H1 (cell line): Measurements from ENCODE around the gene IQUB. TPM values are rescaled to one million over a fixed set of nuclear protein-coding genes. Genes with fewer than 3 reads are reported as not detected.
A peak's percentile ranks its signal among the peaks of the same experiment; 100 is the strongest.

Experiments used
- ASH2L ChIP-seq: fragments of 200-600, 300-600 bp; sonication (generic); IDR thresholded peaks from one replicate; pipeline ENCODE4 v1.7.1; 2017; ENCODE audit warnings: low read length
- CHD2 ChIP-seq: IDR thresholded peaks from 2 replicates; pipeline ENCODE4 v1.6.1; 2012; ENCODE audit warnings: low read length, improper control_type of control experiment
- CHD7 ChIP-seq: fragments of 300-600 bp; sonication (generic); IDR thresholded peaks from 2 replicates; pipeline ENCODE4 v1.7.1; 2012; ENCODE audit warnings: low read length, moderate library complexity, mild to moderate bottlenecking, inconsistent platforms; ENCODE audit not compliant: insufficient replicate concordance
- EZH2 ChIP-seq: fragments of 200-600 bp; sonication (generic); IDR thresholded peaks from 2 replicates; pipeline ENCODE4 v1.7.1; 2012; ENCODE audit warnings: low read depth, mild to moderate bottlenecking, moderate library complexity, low read length, inconsistent platforms; ENCODE audit not compliant: severe bottlenecking
- GTF2F1 ChIP-seq: IDR thresholded peaks from 2 replicates; pipeline ENCODE4 v1.6.1; 2012; ENCODE audit warnings: low read depth, low read length, improper control_type of control experiment, borderline replicate concordance
- JUND ChIP-seq: IDR thresholded peaks from 2 replicates; pipeline ENCODE4 v1.6.1; 2011; ENCODE audit warnings: mild to moderate bottlenecking, improper control_type of control experiment, low read length
- POU5F1 ChIP-seq: IDR thresholded peaks from 2 replicates; pipeline ENCODE4 v1.6.1; 2011; ENCODE audit warnings: low read depth, mild to moderate bottlenecking, low read length, moderate library complexity
- RXRA ChIP-seq: IDR thresholded peaks from 2 replicates; pipeline ENCODE4 v1.6.1; 2011; ENCODE audit warnings: low read depth, mild to moderate bottlenecking, low read length, moderate library complexity; ENCODE audit not compliant: insufficient read depth
- SP2 ChIP-seq: IDR thresholded peaks from 2 replicates; pipeline ENCODE4 v1.6.1; 2012; ENCODE audit warnings: mild to moderate bottlenecking, low read length, inconsistent platforms
- SUZ12 ChIP-seq: fragments of 200-600 bp; sonication (generic); IDR thresholded peaks from 2 replicates; pipeline ENCODE4 v1.6.1; 2012; ENCODE audit warnings: mild to moderate bottlenecking, inconsistent platforms, low read length, moderate library complexity, mixed read lengths
- polyA plus RNA-seq, 7 experiments: library from polyadenylated mRNA; depleted of rRNA in 3 of 7; stranded (reverse) in 5 of 7; unstranded in 2 of 7; fragments of >200 nt in 5 of 7; fragments of 200-250 nt in 2 of 7; gene quantifications; 1 replicate in 5 of 7; 2 replicates in 1 of 7; 4 replicates in 1 of 7; pipeline versions ENCODE4 v1.2.1 to v1.2.3, GENCODE V29; 2011 to 2013; ENCODE audit warnings: missing spikeins in 2 of 7, mixed read lengths in 2 of 7
- total RNA-seq: library from RNA; stranded (reverse); fragmentation: NEBNext Ultra II Directional; extraction: Animal tissue kit (Norgen Biotek cat#: 25700); gene quantifications from 2 replicates; pipeline ENCODE4 v1.2.1, GENCODE V29; 2021

Gene IQUB
- total and polyA plus RNA-seq, 2 of the 8 experiments (the other 6 are each of a cell fraction or from before 2014, with no cell fraction given), result 0.12 to 0.82 TPM

- no peak for TF ChIP-seq CHD7
- TF ChIP-seq EZH2, result no peak
- TF ChIP-seq SP2, result no peak
- TF ChIP-seq ASH2L, result peak; percentile 75
- TF ChIP-seq SUZ12, result no peak
- TF ChIP-seq JUND, result no peak
- TF ChIP-seq POU5F1, result no peak
- TF ChIP-seq GTF2F1, result no peak
- TF ChIP-seq RXRA, result no peak
- no peak for TF ChIP-seq CHD2
Observed at GRCh38 chr7:123534383-123535260, at the start of gene IQUB (continued).
